Renal cortex interstitium (tissue), 11 donors: ENCODE results near the gene ZNF638. TPM values are rescaled to one million over a fixed set of nuclear protein-coding genes. Genes with fewer than 3 reads are reported as not detected.
A peak's percentile ranks its signal among the peaks of the same experiment; 100 is the strongest.
"Not testable (repeated sequence)": the region's sequence is repeated elsewhere in the genome, so short reads cannot be mapped to it uniquely, and the experiment has no call there.

ENCODE experiments used
- DNase-seq, 11 donors: peaks; one replicate each; pipeline ENCODE4 v3.0.0-alpha.2; 2013; ENCODE audit warnings: low read depth in 9 of 11, low spot score in 4 of 11; ENCODE audit errors: extremely low read depth in 1 of 11
- polyA plus RNA-seq, 3 donors: library from polyadenylated mRNA; unstranded; fragments of 120-200 nt; gene quantifications; one replicate each; pipeline ENCODE4 v1.2.1, GENCODE V29; 2013; ENCODE audit not compliant: insufficient read length in 3 of 3

Gene ZNF638
- polyA plus RNA-seq, 3 donors, result 188 to 231 (median 227) TPM

DNA sequence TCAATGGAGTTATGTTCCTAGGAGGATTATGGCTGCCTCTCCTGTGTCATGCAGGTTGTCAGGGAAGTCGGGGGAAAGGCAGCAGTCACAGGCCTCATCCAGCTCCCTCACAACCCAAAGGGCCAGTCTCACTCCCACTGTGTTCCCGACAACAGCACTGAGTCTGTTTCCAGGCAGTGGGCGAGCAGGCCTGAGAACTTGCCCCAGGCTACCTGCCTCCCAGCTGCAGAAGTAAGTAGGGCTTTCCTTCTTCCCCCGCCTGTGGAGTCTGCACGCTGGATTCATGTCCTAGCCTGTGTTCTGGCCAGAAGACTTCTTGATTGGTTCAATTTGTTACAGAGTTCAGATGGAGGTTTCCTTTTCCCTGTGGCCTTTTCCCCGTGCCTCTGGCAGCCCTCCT is 8.2 kb upstream of the ZNF638 start:
- DNase-seq, result no peak

- no peak for DNase-seq
Measured at GRCh38 chr2:71326968-71327367, 4.6 kb upstream of the ZNF638 start.

- DNase-seq, result no peak
Measured at GRCh38 chr2:71327916-71328315, 3.7 kb upstream of the ZNF638 start.

GRCh38 chr2:71330155-71330554 is 1.4 kb upstream of the ZNF638 start:
- DNase-seq, result no peak

DNA sequence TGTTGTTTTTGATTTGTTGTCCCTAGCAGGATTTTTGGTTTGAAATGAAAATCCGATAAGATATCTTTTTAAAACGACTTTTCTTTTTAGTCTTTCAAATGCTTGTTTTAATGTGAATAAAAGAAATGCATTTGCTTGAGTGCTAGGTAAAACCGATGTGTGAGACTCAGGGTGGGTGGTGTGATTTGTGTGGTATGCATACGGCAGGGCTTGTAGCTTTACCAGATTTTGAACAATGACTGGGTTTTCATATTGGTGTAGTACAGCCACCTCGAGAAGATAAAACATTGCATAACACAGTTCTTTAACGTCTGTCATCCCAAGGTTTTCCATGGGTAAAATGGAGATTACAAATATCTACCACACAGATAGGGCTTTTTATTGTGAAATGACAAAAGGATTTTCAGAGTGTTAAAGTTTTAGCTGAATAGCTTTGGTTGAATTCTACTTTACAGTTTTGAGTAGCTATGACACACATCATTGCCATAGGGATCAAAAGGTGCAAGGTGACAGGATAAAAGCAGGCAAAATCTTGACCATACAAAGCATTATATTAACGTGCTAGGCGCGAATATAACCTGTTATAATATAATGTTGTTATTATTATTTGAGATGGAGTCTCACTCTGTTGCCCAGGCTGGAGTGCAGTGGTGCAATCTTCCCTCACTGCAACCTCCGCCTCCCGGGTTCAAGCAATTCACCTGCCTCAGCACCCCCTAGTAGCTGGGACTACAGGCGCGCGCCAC is 824 bp upstream of the ZNF638 start:
- DNase-seq, result no peak

GRCh38 chr2:71331331-71331580 is 326 bp upstream of the ZNF638 start:
- not testable (repeated sequence) for DNase-seq

DNA sequence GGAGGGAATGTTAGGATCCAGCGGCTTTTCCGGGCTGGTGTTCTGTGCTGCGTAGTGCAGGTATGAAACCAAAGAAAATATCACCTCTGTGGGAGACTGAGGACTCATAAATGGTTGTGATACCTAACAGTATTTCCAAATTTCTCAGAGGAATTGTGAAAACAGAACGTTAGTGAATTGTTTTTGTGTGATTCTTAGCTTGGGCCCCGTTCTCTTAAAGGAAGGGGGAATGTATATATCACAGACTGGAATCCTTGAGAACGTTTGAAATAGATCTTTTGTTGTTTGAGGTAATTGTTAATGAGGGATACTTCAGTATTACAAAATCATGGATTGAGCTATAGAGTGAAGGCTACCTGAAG is 834 bp downstream of the ZNF638 start:
- peak in 2 of 11 donors; percentile 11 to 17 for DNase-seq

DNA sequence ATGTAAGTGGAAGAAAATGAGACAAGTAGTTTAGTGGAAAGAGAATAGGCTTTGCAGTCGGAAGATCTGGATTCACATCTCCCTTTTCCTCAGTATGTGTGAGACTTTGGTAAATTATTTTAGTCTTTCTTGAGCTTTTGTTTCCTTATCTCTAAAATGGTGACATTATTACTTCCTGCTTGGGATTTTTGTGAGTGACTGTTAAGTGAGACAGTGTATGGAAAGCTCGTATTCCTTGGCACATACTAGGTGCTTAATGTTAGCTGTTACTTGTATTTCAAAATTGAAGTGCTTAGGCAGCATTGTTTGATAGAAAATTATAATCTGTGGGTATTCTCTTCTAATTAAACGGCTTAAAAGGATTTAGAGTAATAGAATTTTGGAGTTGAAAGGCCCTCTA is 2.0 kb downstream of the ZNF638 start:
- DNase-seq, result no peak

GRCh38 chr2:71336384-71336783 is 4.8 kb downstream of the ZNF638 start:
- no peak for DNase-seq

GRCh38 chr2:71336802-71337201 is 5.2 kb downstream of the ZNF638 start:
- DNase-seq, result no peak

- no peak for DNase-seq
Measured at GRCh38 chr2:71337776-71338175, 6.2 kb downstream of the ZNF638 start.

DNA sequence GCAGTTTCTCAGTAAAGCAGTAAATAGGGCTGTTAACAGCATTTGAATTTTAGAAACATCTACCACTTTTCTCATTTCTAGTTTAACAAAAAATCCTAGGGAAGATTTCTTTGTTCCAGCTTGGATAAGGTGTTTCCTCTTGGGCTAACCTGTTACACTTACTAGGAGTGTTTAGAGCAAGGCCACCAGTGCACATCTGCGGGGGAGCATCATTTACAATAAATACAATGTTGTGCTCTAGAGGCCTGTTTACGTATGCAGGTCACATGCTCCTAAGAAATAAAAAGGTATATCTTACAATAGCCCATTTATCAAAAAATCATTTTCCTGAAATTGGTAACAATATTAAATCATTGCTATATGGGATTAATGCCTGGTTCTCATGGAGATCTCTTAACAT is 8.1 kb downstream of the ZNF638 start:
- no peak for DNase-seq

DNA sequence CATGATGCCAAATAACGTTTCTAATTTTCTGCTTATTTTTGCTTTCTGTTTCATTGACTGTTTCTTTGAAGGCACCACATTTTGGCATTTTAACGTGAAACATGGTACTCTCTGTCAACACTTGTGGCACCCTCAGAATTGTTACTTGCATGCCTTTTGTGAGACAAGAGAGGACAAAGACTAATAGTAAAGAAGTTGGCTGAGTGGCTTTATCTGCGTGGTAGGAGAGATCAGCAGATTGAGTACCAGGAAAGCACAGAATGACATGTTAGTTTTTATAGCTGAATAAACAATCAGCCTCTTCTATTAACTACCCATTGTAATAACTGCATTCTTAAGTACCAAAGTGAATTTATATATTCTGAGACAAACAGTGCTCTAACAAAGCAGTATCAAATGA is 8.6 kb downstream of the ZNF638 start:
- no peak for DNase-seq

GRCh38 chr2:71341645-71342044 is 10.1 kb downstream of the ZNF638 start:
- DNase-seq, result no peak

DNA sequence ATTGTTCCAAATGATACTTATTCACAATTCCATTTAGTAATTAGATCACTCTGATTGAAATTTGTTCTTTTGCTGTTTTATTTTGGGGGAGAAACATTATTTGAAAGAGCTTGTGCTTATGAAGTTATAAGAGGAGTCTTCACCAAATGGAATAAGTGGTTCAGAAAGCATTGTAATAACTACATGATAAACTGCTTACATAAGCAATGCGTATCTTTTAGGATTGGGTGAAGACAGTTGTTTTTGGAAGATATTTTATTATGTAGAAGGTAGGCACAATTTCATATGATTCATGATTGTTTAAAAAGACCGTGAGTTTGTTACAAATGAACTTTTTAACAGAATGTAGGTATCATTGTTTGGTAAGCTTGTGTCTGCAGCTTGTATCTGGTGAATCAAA is 14.5 kb downstream of the ZNF638 start:
- DNase-seq, result no peak

DNA sequence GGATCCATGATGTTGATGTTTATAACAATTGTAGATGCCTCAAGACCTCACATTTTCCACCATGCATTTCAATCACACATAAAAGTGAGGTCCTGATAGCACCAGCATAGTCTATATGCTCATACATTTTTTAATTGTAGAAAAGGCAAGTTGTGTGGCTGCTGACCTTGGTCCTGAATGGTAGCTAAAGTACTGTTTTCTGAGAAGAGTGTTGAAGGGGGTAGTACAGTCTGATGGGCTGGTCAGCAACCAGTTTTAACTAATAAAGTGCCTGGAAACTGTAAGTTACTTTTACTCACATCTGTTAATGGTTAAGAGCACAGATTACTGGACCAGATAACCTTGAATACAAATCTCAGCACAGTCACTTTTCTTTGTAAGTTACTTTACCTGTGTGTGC is 15.9 kb downstream of the ZNF638 start:
- DNase-seq, result peak in 5 of 11 donors; percentile 10 to 33 (median 18)

GRCh38 chr2:71348302-71348701 is 16.7 kb downstream of the ZNF638 start:
- DNase-seq, result peak in 8 of 11 donors; percentile 26 to 52 (median 47)

- no peak for DNase-seq
Measured at GRCh38 chr2:71353248-71353647, 21.7 kb downstream of the ZNF638 start.

DNA sequence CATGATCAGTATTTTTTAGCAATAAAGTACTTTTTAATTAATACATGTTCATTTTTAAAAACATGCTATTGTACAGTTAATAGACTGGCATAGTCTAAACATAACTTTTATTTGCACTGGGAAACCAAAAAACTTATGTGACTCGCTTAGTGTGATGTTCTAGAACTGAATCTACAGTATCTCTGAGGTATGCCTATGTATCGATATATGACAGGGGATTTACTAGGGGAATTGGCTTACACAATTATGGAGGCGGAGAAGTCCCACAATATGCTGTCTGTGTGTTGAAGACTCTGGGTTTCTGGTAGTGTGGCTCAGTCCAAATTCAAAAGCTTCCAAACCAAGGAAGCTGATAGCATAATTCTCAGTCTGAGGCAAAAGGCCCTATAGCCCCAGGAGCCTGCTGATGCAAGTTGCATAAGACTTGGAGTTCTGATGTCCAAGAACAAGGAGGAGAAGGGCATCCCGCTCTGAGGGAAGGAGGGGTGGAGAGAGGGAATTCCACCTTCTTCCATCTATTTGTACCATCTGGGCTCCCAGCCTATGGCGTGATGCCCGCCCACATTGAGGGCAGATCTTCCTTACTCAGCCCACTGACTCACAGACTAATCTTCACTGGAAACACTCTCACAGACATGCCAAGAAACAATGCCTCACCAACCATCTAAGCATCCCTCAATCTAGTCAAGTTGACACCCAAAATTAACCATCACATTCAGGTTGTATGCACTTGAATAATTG is 27.5 kb downstream of the ZNF638 start:
- DNase-seq, result no peak

- DNase-seq, result no peak
Measured at GRCh38 chr2:71360434-71360975, 28.9 kb downstream of the ZNF638 start.

- no peak for DNase-seq
Measured at GRCh38 chr2:71361631-71362030, 30.0 kb downstream of the ZNF638 start.
